Neutrophil (primary cell): ENCODE results near the gene MRPS26.
"Not testable (repeated sequence)": the region's sequence is repeated elsewhere in the genome, so short reads cannot be mapped to it uniquely, and the experiment has no call there.

Experiments used
- H3K27ac ChIP-seq: fragments of 200-600 bp; sonication (generic); 2 replicates; pipeline ENCODE4 v1.5.1; 2016; ENCODE audit warnings: mild to moderate bottlenecking, moderate library complexity
- H3K27me3 ChIP-seq: fragments of 200-600 bp; sonication (generic); 2 replicates; pipeline ENCODE4 v1.6.0; 2016; ENCODE audit warnings: mild to moderate bottlenecking
- H3K36me3 ChIP-seq: fragments of 200-600 bp; sonication (generic); 2 replicates; pipeline ENCODE4 v1.5.1; 2017
- H3K4me1 ChIP-seq, 2 experiments: fragments of 200-600 bp in 1 of 2; sonication (generic) in 1 of 2; 1 replicate in 1 of 2; 2 replicates in 1 of 2; pipeline versions ENCODE4 v1.5.1 to v1.6.1; 2013 to 2016; ENCODE audit warnings: low read depth in 1 of 2, low read length in 1 of 2, mild to moderate bottlenecking in 1 of 2, moderate library complexity in 1 of 2; ENCODE audit not compliant: control insufficient read depth in 1 of 2, insufficient read depth in 1 of 2
- H3K4me3 ChIP-seq, 2 experiments: fragments of 200-600 bp in 1 of 2; sonication (generic) in 1 of 2; 1 replicate in 1 of 2; 2 replicates in 1 of 2; pipeline ENCODE4 v1.5.1; 2013 to 2016; ENCODE audit warnings: low read depth in 1 of 2, low read length in 1 of 2, mild to moderate bottlenecking in 1 of 2, moderate library complexity in 1 of 2
- H3K9me3 ChIP-seq: fragments of 200-600 bp; sonication (generic); 2 replicates; pipeline ENCODE4 v1.5.1; 2016
- CTCF ChIP-seq: fragments of 200-600 bp; sonication (generic); IDR thresholded peaks from 2 replicates; pipeline ENCODE4 v1.5.1; 2016; ENCODE audit warnings: antibody characterized with exemption

The MRPS26 gene

DNA sequence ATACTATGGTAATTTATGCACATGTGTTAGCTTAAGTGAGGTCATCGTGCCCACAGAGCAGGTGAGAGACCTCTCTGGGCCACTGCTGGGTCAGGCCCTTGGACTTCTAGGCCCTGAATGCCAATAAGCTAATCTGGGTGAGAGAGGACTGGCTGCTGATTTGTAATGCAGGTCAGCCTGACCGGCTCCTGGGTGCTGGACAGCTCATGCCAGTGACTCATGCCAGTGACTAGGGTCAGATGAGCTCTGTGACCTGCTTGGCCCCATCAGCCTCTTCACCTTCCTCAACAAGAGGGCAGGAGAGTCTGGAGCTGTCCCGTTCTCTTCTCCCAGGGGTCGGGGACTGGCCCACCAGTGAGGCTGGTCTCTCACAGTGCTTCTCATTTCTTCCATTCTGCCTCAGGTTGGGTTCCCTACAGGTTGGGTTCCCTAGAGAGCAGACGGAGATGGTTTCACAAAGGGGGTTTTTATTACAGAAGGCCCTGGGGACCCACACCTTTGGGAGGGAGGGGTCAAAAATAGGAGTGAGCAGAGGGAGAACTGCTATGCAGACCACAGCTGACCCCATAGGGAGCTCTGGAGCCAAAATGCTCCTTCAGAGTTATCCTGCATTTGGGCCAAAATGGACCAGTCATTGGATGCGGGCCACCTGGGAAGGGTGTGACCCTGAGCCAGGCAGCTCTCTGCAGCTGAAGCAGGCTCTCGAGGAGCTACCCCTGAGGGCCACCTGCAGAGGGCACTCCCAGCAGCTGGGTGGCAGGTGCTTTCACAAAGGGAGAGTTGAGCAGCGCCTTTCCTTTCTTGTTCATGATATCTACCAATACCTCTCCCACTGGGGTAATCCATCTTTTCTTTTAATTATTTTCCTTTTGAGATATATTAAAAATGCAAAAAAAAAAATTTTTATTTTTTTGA is 23.4 kb downstream of the MRPS26 start:
- H3K27me3 ChIP-seq: peaks cover 88% of the 10 kb centered on the region
- peaks cover 17 to 26% of the 10 kb centered on the region in 2 experiments for H3K4me1 ChIP-seq
- no peak overlapping the region for H3K4me3 ChIP-seq
- H3K36me3 ChIP-seq: no peaks in the 10 kb centered on the region
- TF ChIP-seq CTCF: no peak
- H3K9me3 ChIP-seq: no peaks in the 10 kb centered on the region
- no peak overlapping the region for H3K27ac ChIP-seq

DNA sequence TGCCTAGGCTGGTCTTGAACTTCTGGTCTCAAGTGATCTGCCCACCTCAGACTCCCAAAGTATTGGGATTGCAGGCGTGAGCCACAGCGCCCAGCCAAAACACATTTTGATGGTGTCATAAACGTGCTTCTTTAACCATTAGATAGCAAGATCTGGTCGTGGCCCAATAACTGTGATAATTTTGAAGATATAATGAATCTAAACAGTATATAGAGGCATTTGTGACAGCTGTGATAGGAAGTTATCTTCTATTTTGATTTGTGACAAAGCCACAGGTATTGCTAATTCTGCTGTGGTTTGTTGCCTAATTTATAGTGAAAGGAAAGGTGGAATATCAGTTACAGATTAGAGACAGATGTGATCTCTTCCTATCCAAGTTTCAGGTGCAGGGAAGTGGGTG is 24.9 kb downstream of the MRPS26 start:
- Histone ChIP-seq H3K27me3 (peaks cover 87% of the 10 kb centered on the region), H3K36me3 (no peaks in the 10 kb centered on the region), H3K27ac (no peak overlapping the region), H3K4me3 (peak overlapping the region in 1 of 2 experiments; percentile 69), H3K4me1 (peaks cover 31 to 41% of the 10 kb centered on the region in 2 experiments), H3K9me3 (no peaks in the 10 kb centered on the region)
- TF ChIP-seq CTCF: no peak

DNA sequence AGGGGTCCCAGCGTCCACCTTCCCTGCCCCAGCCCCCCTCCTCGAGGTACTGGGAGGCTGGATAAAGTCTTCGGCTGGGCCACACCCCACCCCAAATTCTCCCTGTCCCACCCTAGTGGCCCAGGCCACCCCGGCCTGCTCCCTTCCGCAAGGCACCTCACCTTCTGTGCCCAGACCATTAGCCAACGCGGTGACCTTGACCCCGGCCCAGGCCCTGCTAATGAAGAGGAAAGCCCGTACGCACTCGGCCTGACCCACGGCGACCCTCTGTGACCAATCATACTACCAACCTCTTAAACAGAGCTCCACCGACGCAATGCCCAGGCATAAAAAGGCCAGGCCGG is 25.4 kb downstream of the MRPS26 start:
- no peak overlapping the region for H3K27ac ChIP-seq
- no peaks in the 10 kb centered on the region for H3K9me3 ChIP-seq
- peaks cover 31 to 42% of the 10 kb centered on the region in 2 experiments for H3K4me1 ChIP-seq
- H3K27me3 ChIP-seq: peaks cover 87% of the 10 kb centered on the region
- H3K4me3 ChIP-seq: peak overlapping the region; percentile 55 to 69
- no peak for TF ChIP-seq CTCF
- H3K36me3 ChIP-seq: no peaks in the 10 kb centered on the region

DNA sequence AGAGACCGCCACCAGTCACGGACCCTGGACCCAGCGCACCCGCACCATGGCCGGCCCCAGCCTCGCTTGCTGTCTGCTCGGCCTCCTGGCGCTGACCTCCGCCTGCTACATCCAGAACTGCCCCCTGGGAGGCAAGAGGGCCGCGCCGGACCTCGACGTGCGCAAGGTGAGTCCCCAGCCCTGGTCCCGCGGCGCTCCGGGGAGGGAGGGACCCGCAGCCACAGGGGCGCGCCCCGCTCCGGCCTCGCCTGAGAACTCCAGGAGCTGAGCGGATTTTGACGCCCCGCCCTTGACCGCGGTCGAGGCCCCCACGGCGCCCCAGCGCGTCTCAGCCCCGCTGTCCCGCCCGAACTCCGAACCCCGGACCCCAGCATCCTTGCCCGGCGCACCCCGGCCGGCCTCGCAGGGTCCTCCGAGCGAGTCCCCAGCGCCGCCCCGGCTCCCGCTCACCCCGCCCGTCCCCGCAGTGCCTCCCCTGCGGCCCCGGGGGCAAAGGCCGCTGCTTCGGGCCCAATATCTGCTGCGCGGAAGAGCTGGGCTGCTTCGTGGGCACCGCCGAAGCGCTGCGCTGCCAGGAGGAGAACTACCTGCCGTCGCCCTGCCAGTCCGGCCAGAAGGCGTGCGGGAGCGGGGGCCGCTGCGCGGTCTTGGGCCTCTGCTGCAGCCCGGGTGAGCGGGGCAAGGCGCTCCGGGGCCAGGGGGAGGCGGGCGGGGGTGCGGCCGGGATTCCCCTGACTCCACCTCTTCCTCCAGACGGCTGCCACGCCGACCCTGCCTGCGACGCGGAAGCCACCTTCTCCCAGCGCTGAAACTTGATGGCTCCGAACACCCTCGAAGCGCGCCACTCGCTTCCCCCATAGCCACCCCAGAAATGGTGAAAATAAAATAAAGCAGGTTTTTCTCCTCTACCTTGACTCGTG is 26.0 kb downstream of the MRPS26 start, which contains the start of gene OXT:
Gene OXT, plus strand, starts transcription at position 11 of the 920 bp plus-strand sequence. Its CDS starts 36 bp downstream, at position 47.
- H3K9me3 ChIP-seq: no peaks in the 10 kb centered on the region
- H3K4me3 ChIP-seq: peak within 1 kb of the TSS; percentile 55 to 69
- peak within 1 kb of the TSS; percentile 28 for H3K27ac ChIP-seq
- H3K27me3 ChIP-seq: peaks cover 92% of the 10 kb centered on the region
- TF ChIP-seq CTCF: no peak
- H3K36me3 ChIP-seq: no peaks in the 10 kb centered on the region
- peaks cover 33 to 48% of the 10 kb centered on the region in 2 experiments for H3K4me1 ChIP-seq

- Histone ChIP-seq H3K9me3 (no peaks in the 10 kb centered on the region), H3K36me3 (no peaks in the 10 kb centered on the region), H3K27me3 (peaks cover 98% of the 10 kb centered on the region), H3K4me3 (peak overlapping the region; percentile 55 to 69), H3K27ac (no peak overlapping the region), H3K4me1 (peaks cover 40 to 56% of the 10 kb centered on the region in 2 experiments)
- no peak for TF ChIP-seq CTCF
Observed at GRCh38 chr20:3072530-3073250, 26.8 kb downstream of the MRPS26 start.

GRCh38 chr20:3073251-3073643 is 27.4 kb downstream of the MRPS26 start:
- Histone ChIP-seq H3K27me3 (peaks cover 98% of the 10 kb centered on the region), H3K4me1 (peaks cover 42 to 61% of the 10 kb centered on the region in 2 experiments)
- not testable (repeated sequence) for H3K27ac ChIP-seq, H3K4me3 ChIP-seq, H3K36me3 ChIP-seq, H3K9me3 ChIP-seq
